Heart left ventricle (tissue), 16 donors: ENCODE measurements around the gene PSMA2. TPM values are rescaled to one million over a fixed set of nuclear protein-coding genes. Genes with fewer than 3 reads are reported as not detected.

ENCODE experiments used
- ATAC-seq, 4 donors: fragments of 200-7000 bp; cut with Tn5 transposase; one replicate each; pipeline ENCODE4 v1.9.1; 2020 to 2022; ENCODE audit warnings: moderate library complexity in 4 of 4, mild to moderate bottlenecking in 3 of 4, moderate number of reproducible peaks in 1 of 4
- DNase-seq, 5 donors: peaks; one replicate each; pipeline ENCODE4 v3.0.0-alpha.2; 2020
- H3K27ac ChIP-seq, 12 donors: fragments of 200-600 bp; sonication (generic) in 4 of 12; one replicate each; pipeline versions ENCODE4 v1.5.0 to v1.8.0; 2016 to 2022; ENCODE audit warnings: mild to moderate bottlenecking in 2 of 12
- H3K27me3 ChIP-seq, 9 donors: fragments of 200-600 bp; sonication (generic) in 2 of 9; one replicate each; pipeline versions ENCODE4 v1.5.1 to v1.8.0; 2016 to 2022; ENCODE audit warnings: mild to moderate bottlenecking in 3 of 9
- H3K36me3 ChIP-seq, 9 donors: fragments of 200-600 bp; sonication (generic) in 2 of 9; one replicate each; pipeline versions ENCODE4 v1.5.0 to v1.8.0; 2018 to 2022; ENCODE audit warnings: mild to moderate bottlenecking in 2 of 9
- H3K4me1 ChIP-seq, 12 donors: fragments of 200-600 bp; sonication (generic) in 4 of 12; one replicate each; pipeline versions ENCODE4 v1.5.0 to v1.8.0; 2016 to 2022; ENCODE audit warnings: mild to moderate bottlenecking in 3 of 12
- H3K4me3 ChIP-seq, 12 donors: fragments of 200-600 bp; sonication (generic) in 4 of 12; one replicate each; pipeline versions ENCODE4 v1.5.0 to v1.8.0; 2017 to 2022; ENCODE audit warnings: mild to moderate bottlenecking in 9 of 12, moderate library complexity in 4 of 12
- H3K9me3 ChIP-seq, 12 donors: fragments of 200-600 bp; sonication (generic) in 4 of 12; one replicate each; pipeline versions ENCODE4 v1.5.0 to v1.8.0; 2016 to 2022; ENCODE audit warnings: mild to moderate bottlenecking in 1 of 12
- POLR2A ChIP-seq, 2 donors: fragments of 450-650 bp; IDR thresholded peaks; one replicate each; pipeline ENCODE4 v1.6.1; 2017; ENCODE audit warnings: antibody characterized with exemption in 2 of 2, mild to moderate bottlenecking in 2 of 2, moderate library complexity in 2 of 2
- WGBS, 4 donors: extraction: QIAGEN DNeasy Blood & Tissue Kit in 2 of 4; methylation state at CpG; one replicate each; pipeline versions ENCODE4 v1.1.5 to v1.1.7; 2013 to 2018; 5-methylcytosine and 5-hydroxymethylcytosine counted together
- intact Hi-C, 10 donors: fragments of 100-400 bp; cut with DNase I; formaldehyde crosslinking; loops; one replicate each; pipeline versions ENCODE4 v1.11.1 to v1.14.2; 2022
- polyA plus RNA-seq, 2 donors: library from polyadenylated mRNA; stranded (reverse); fragments of 200-250 nt; gene quantifications; one replicate each; pipeline ENCODE4 v1.2.3, GENCODE V29; 2013
- total RNA-seq, 9 donors: library from RNA; depleted of rRNA in 2 of 9; stranded (reverse); fragments of >200 nt in 2 of 9; fragmentation: NEBNext Ultra II Directional in 3 of 9; extraction: Animal tissue kit (Norgen Biotek cat#: 25700) in 3 of 9; gene quantifications; one replicate each; pipeline versions ENCODE4 v1.1.0 to v1.2.4, GENCODE V29; 2016 to 2023
- TF ChIP-seq, protein P1 (sequence below), 12 donors: fragments of 200-600 bp; sonication (generic) in 4 of 12; IDR thresholded peaks; one replicate each; pipeline versions ENCODE4 v1.5.0 to v1.8.0; 2018 to 2022; ENCODE audit warnings: antibody characterized with exemption in 12 of 12, mild to moderate bottlenecking in 5 of 12
- donor health status: ischemic (EF 13 %, LVEDD 7.1; RV severe dilation, severe dysfunction).
- donor health status: healthy with polysubstance abuse.
- donor health status: DM: no; HTN: yes; CAD: no.
- donor health status: DM: no; HTN: no; CAD: no.
- donor health status: ischemic (EF 25% LVEDD 6.9; RV normal size, moderate dysfunction).
- donor health status: ischemic (EF 25% LVEDD 5.7; RV mildly dilated, moderate dysfunction).
- donor health status: healthy.
- donor health status: DM: yes; HTN: yes; CAD: no.
- donor health status: ischemic (EF 35%, LVEDD 5.7; RV mildly dilated, moderate dysfunction).
- donor health status: nonischemic (EF 11% LVEDD 7.7; RV severe dilation, severe dysfunction).
- donor health status: DM: yes; HTN: yes; CAD: no.
- donor health status: PGD.
- donor health status: ischemic (EF 29% LVEDD 5.4; RV normal size, mild dysfunction).
- donor health status: nonischemic (EF 23%, LVEDD 6.1; RV moderate dilation, normal function).

PSMA2 gene
- total and polyA plus RNA-seq, 11 donors: 41.8 to 139 (median 75.8) TPM

DNA sequence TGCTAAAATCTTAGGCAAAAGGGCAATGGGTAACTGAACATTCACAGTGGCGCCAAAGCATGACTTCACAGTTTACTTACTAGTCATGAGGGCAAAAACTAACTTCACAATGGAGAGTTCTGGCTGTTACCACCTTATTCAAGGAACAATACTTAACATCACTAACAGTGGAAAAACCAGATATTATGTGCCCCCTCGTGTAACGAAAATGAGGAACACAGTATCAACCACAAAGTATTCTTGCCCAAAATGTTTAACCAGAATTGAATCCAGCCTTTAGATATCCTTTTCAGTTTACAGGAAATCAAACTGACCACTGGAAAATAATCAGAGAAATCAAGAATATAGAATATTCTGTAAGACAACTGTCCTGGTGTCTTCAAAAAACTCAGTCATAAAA, 29.6 kb downstream of the PSMA2 start:
- ATAC-seq (no peak), DNase-seq (no peak)
- Histone ChIP-seq H3K27me3 (no peaks in the 10 kb centered on the region), H3K4me3 (no peak overlapping the region), H3K4me1 (no peaks in the 10 kb centered on the region), H3K27ac (no peak overlapping the region), H3K36me3 (no peaks in the 10 kb centered on the region), H3K9me3 (no peaks in the 10 kb centered on the region)
- TF ChIP-seq, protein P1, sequence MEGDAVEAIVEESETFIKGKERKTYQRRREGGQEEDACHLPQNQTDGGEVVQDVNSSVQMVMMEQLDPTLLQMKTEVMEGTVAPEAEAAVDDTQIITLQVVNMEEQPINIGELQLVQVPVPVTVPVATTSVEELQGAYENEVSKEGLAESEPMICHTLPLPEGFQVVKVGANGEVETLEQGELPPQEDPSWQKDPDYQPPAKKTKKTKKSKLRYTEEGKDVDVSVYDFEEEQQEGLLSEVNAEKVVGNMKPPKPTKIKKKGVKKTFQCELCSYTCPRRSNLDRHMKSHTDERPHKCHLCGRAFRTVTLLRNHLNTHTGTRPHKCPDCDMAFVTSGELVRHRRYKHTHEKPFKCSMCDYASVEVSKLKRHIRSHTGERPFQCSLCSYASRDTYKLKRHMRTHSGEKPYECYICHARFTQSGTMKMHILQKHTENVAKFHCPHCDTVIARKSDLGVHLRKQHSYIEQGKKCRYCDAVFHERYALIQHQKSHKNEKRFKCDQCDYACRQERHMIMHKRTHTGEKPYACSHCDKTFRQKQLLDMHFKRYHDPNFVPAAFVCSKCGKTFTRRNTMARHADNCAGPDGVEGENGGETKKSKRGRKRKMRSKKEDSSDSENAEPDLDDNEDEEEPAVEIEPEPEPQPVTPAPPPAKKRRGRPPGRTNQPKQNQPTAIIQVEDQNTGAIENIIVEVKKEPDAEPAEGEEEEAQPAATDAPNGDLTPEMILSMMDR (IDR thresholded peaks at IDR 0.05): no peak
- no peak for TF ChIP-seq POLR2A (IDR thresholded peaks at IDR 0.05)
- intact Hi-C loops: no loop called here
- WGBS, 4 donors: 55 to 77% (median 67%) methylated on average over 3 of the region's 3 CpGs

DNA sequence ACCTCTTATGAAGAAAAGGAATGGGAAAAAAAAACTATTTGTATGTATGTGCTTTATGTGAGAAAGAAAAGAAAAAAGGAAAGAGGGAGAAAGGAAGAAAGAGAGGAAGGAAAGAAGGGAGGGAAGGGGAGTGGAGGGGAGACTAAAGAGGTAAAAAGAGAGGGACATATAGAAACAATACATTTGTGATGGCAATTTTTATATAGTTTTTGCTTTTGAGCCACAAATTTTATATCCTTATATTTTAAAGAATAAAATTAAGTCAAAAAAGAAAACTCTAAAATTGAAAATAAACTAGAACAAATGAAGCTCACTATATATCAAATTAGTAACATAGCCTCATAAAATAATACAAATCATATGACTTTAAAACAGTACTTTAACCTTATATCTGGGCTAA, 31.1 kb downstream of the PSMA2 start:
- Histone ChIP-seq H3K4me1 (no peaks in the 10 kb centered on the region), H3K9me3 (no peaks in the 10 kb centered on the region)
- intact Hi-C loops: no loop called here

DNA sequence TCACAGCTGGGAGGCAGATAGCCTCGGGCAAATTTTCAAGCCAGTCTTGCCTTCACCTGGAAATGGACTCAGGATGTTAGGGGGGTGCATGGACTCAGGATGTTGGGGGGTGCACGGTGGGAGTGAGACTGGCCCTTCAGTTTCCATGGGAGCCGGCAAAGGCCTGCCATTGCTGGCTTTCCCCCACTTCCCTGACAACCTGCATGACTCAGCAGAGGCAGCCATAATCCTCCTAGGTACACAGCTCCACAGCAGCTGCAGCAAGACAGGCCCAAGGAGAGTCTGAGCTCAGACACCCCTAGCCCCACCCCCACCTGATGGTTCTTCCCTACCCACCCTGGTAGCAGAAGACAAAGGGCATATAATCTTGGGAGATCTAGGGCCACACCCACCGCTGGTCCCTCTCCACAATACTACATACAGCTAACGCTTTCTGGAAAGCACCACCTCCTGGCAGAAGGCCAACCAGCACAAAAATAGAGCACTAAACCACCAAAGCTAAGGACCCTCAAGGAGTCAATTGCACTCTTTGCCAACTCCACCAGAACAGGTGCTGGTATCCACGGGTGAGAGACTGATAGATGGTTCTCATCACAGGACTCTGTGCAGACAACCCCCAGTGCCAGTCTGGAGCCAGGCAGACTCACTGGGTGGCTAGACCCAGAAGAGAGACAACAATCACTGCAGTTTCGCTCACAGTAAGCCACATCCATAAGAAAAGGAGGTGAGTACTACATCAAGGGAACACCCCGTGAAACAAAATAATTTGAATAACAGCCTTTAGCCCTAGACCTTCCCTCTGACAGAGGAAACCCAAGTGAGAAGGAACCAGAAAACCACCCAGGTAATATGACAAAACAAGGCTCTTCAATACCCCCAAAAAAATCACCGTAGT, 38.4 kb downstream of the PSMA2 start:
- peaks cover 0 to 8% (median 2%) of the 10 kb centered on the region in 12 donors for H3K9me3 ChIP-seq
- H3K4me3 ChIP-seq: no peak overlapping the region
- DNase-seq (no peak), ATAC-seq (no peak)
- no peak overlapping the region for H3K27ac ChIP-seq
- intact Hi-C loops: no loop called here
- H3K36me3 ChIP-seq: no peaks in the 10 kb centered on the region
- peaks cover 0 to 10% (median 0%) of the 10 kb centered on the region in 12 donors for H3K4me1 ChIP-seq
- TF ChIP-seq, protein P1 (IDR thresholded peaks at IDR 0.05): no peak
- TF ChIP-seq POLR2A (IDR thresholded peaks at IDR 0.05): no peak
- no peaks in the 10 kb centered on the region for H3K27me3 ChIP-seq
- WGBS, 4 donors: 72 to 80% (median 75%) methylated on average over 8 to 9 of the region's 9 CpGs

More for the DNA sequence above, 31.1 kb downstream of the PSMA2 start:
- TF ChIP-seq, protein P1 (IDR thresholded peaks at IDR 0.05): no peak
- TF ChIP-seq POLR2A (IDR thresholded peaks at IDR 0.05): no peak
- Histone ChIP-seq H3K36me3 (no peaks in the 10 kb centered on the region), H3K27ac (no peak overlapping the region), H3K4me3 (no peak overlapping the region), H3K27me3 (no peaks in the 10 kb centered on the region)
- DNase-seq: no peak
- no peak for ATAC-seq

DNA sequence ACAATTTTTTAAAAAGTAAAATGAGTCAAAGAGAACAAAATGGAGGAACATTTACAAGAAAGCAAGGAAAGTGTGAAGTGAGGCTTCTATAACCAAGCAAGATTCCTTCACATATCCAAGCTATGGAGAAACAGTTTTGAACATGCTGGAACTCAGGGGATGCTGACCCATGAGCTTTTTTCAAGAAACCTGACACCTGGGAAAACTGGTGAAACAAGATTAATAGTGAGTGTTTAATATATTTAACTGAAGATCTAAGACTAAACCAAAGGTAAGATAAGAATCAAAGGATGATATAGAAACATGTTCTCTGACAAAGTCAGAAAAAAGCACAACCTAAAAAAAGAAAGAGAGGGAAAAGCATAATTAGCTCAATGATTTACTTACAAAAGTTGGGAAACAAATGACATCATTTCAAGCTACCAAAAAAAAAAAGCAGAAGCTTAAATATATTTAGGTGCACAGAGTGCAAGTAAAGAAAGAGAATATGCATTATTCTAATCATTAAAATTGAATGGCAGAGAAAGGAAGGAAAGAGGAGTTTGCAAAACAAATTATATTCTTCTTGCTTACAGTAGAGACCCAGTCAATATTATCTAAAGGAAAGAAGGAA, 45.0 kb downstream of the PSMA2 start:
- intact Hi-C loops: no loop called here
- Histone ChIP-seq H3K4me3 (no peak overlapping the region), H3K9me3 (no peaks in the 10 kb centered on the region), H3K4me1 (peaks cover 0 to 19% (median 4%) of the 10 kb centered on the region in 12 donors), H3K36me3 (no peaks in the 10 kb centered on the region), H3K27ac (no peak overlapping the region), H3K27me3 (no peaks in the 10 kb centered on the region)
- ATAC-seq (no peak), DNase-seq (no peak)
- TF ChIP-seq POLR2A (IDR thresholded peaks at IDR 0.05): no peak
- TF ChIP-seq, protein P1 (IDR thresholded peaks at IDR 0.05): no peak
